ENCODE data around the gene SGTA.

DNA sequence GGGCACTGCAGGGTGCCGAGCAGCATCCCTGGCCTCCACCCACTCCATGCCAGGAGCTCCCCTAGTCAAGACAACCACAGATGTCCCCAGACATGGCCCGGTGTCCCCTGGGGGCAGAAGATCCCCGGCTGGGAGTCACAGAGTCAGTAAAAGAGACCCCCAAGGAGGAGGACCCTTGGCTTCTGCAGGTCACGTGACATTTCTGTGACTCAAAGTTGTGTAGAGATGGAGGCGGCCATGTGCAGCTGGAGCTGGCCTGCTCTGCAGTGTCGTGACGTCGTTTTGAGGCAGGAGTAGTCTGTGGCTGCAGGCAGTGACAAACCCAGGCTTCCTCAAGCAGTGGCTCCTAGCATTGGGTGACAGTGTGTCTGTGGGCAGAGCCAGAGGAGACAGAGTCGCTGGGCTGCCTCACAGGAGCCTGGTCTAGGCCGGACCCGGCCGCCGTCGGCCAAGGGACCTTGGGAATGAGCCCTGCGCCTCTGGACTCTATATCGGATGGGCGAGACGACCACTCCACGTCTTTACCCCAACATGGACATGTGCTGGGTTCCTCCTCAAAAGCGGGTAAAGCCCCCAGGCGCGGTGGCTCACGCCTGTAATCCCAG lies 54.2 kb downstream of the SGTA start:
- no peak for TF ChIP-seq FOXA1 (IDR thresholded peaks at IDR 0.05)
- TF ChIP-seq, protein P1, sequence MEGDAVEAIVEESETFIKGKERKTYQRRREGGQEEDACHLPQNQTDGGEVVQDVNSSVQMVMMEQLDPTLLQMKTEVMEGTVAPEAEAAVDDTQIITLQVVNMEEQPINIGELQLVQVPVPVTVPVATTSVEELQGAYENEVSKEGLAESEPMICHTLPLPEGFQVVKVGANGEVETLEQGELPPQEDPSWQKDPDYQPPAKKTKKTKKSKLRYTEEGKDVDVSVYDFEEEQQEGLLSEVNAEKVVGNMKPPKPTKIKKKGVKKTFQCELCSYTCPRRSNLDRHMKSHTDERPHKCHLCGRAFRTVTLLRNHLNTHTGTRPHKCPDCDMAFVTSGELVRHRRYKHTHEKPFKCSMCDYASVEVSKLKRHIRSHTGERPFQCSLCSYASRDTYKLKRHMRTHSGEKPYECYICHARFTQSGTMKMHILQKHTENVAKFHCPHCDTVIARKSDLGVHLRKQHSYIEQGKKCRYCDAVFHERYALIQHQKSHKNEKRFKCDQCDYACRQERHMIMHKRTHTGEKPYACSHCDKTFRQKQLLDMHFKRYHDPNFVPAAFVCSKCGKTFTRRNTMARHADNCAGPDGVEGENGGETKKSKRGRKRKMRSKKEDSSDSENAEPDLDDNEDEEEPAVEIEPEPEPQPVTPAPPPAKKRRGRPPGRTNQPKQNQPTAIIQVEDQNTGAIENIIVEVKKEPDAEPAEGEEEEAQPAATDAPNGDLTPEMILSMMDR (IDR thresholded peaks at IDR 0.05; ENCODE audit: low read depth, low read length, missing input control) = no peak
